CD4-positive, alpha-beta T cell (primary cell): Measurements from ENCODE around the gene SRRM1. TPM values are rescaled to one million over a fixed set of nuclear protein-coding genes. Genes with fewer than 3 reads are reported as not detected.

Experiments used
- ATAC-seq: fragments of 200-7000 bp; cut with Tn5 transposase; one replicate; pipeline ENCODE4 v1.10.0; 2022; ENCODE audit warnings: mild to moderate bottlenecking; ENCODE audit not compliant: poor library complexity
- CTCF ChIA-PET: fragments of 350-600 bp; sonication (Branson Sonifier 250); formaldehyde crosslinking; loops from one replicate; lab custom pipeline; 2021; ENCODE audit warnings: antibody characterized with exemption, inconsistent platforms; lab: Charles Lee
- POLR2A ChIA-PET: fragments of 350-600 bp; sonication (Branson Sonifier 250); formaldehyde crosslinking; loops from one replicate; lab custom pipeline; 2021; ENCODE audit warnings: antibody characterized with exemption, inconsistent platforms; lab: Charles Lee
- DNase-seq, 14 experiments: peaks; one replicate each; pipeline ENCODE4 v3.0.0-alpha.2; 2013 to 2020; ENCODE audit warnings: mixed read lengths in 2 of 14
- H3K27ac ChIP-seq, 2 donors: one replicate each; pipeline versions ENCODE4 v1.5.1 to v1.7.0; 2013; ENCODE audit warnings: low read length in 2 of 2, low read depth in 1 of 2, mild to moderate bottlenecking in 1 of 2
- H3K27me3 ChIP-seq, 2 experiments: 1 replicate in 1 of 2; 2 replicates in 1 of 2; pipeline versions ENCODE4 v1.6.1 to v1.7.0; 2013; ENCODE audit warnings: low read length in 2 of 2, control low read depth in 1 of 2, mild to moderate bottlenecking in 1 of 2, moderate library complexity in 1 of 2; ENCODE audit not compliant: insufficient read depth in 2 of 2, control insufficient read depth in 1 of 2
- H3K36me3 ChIP-seq: one replicate; pipeline ENCODE4 v1.6.1; 2013; ENCODE audit warnings: low read length, control low read depth; ENCODE audit not compliant: insufficient read depth
- H3K4me1 ChIP-seq: one replicate; pipeline ENCODE4 v1.6.1; 2013; ENCODE audit warnings: low read length, control low read depth; ENCODE audit not compliant: insufficient read depth
- H3K4me3 ChIP-seq: one replicate; pipeline ENCODE4 v1.5.1; 2013; ENCODE audit warnings: mild to moderate bottlenecking, low read length, moderate library complexity
- H3K9me3 ChIP-seq, 2 experiments: 1 replicate in 1 of 2; 2 replicates in 1 of 2; pipeline versions ENCODE4 v1.6.1 to v1.7.0; 2013; ENCODE audit warnings: low read length in 2 of 2, mild to moderate bottlenecking in 2 of 2, control low read depth in 1 of 2, moderate library complexity in 1 of 2; ENCODE audit not compliant: control insufficient read depth in 1 of 2, insufficient read depth in 1 of 2
- H3K27ac Mint-ChIP-seq: one replicate; pipeline ENCODE4 v1.8.0; 2020; ENCODE audit warnings: mixed read lengths
- H3K27me3 Mint-ChIP-seq: one replicate; pipeline ENCODE4 v1.8.0; 2021; ENCODE audit warnings: mixed read lengths
- H3K36me3 Mint-ChIP-seq: one replicate; pipeline ENCODE4 v1.8.0; 2021; ENCODE audit warnings: low read depth, mixed read lengths
- H3K4me1 Mint-ChIP-seq: one replicate; pipeline ENCODE4 v1.8.0; 2021; ENCODE audit warnings: low read depth, mixed read lengths
- H3K4me3 Mint-ChIP-seq: one replicate; pipeline ENCODE4 v1.8.0; 2020; ENCODE audit warnings: mild to moderate bottlenecking, mixed read lengths
- H3K9me3 Mint-ChIP-seq: one replicate; pipeline ENCODE4 v1.8.0; 2020; ENCODE audit warnings: mixed read lengths
- CTCF ChIP-seq: fragments of 200-600 bp; IDR thresholded peaks from one replicate; pipeline ENCODE4 v1.8.0; 2022; ENCODE audit warnings: antibody characterized with exemption, mild to moderate bottlenecking
- intact Hi-C, 2 experiments: fragments of 100-400 bp; cut with DNase I in 1 of 2; cut with micrococcal nuclease in 1 of 2; formaldehyde crosslinking; loops; one replicate each; pipeline versions ENCODE4 v1.15.1 to v1.9.0; 2023 to 2025; cut with DNase I, micrococcal nuclease
- total RNA-seq, 174 experiments: library from RNA in 2 of 174; stranded (reverse) in 2 of 174; gene quantifications; one replicate each; pipeline ENCODE4 v1.2.3 and lab custom pipeline; 2021 to 2026

SRRM1 gene
- total RNA-seq, 2 experiments from 2014 or later = 338 to 360 TPM

- no peak for TF ChIP-seq CTCF
- H3K36me3 ChIP-seq = no peaks in the 10 kb centered on the region
- H3K4me1 Mint-ChIP-seq = no peaks in the 10 kb centered on the region
- no peak overlapping the region for H3K4me3 Mint-ChIP-seq
- H3K27ac ChIP-seq = no peak overlapping the region
- ChIA-PET CTCF (interaction anchor here (0.6 to 3.7 kb wide), 17 partner anchors 11 to 489 kb away, joined by 3 to 58 read pairs (median 4); partner anchors contain the start of gene CLIC4), POLR2A (interaction anchor here (0.6 to 2.6 kb wide), 5 partner anchors 23 to 147 kb away, joined by 3 to 13 read pairs (median 3); partner anchors contain the start of gene CLIC4)
- H3K27ac Mint-ChIP-seq = no peak overlapping the region
- no peaks in the 10 kb centered on the region for H3K4me1 ChIP-seq
- H3K9me3 Mint-ChIP-seq = no peaks in the 10 kb centered on the region
- intact Hi-C loops = loop anchor here (2.0 kb wide), 2 partner anchors 57 to 143 kb away; partner anchors contain the start of gene CLIC4 (in 1 of the 2)
- no peaks in the 10 kb centered on the region for H3K27me3 Mint-ChIP-seq
- no peak overlapping the region for H3K4me3 ChIP-seq
- H3K36me3 Mint-ChIP-seq = no peaks in the 10 kb centered on the region
- no peaks in the 10 kb centered on the region for H3K27me3 ChIP-seq
- no peaks in the 10 kb centered on the region for H3K9me3 ChIP-seq
- ATAC-seq (no peak), DNase-seq (no peak)
These were observed 44.9 kb downstream of the SRRM1 start for GRCh38 chr1:24688033-24688432.

- H3K4me1 ChIP-seq = no peaks in the 10 kb centered on the region
- intact Hi-C loops = loop anchor here (2.0 kb wide), 2 partner anchors 56 to 142 kb away; partner anchors contain the start of gene CLIC4 (in 1 of the 2)
These were observed 45.6 kb downstream of the SRRM1 start for GRCh38 chr1:24688621-24689195.

GRCh38 chr1:24691051-24691450 lies 47.9 kb downstream of the SRRM1 start:
- ATAC-seq = no peak
- H3K36me3 Mint-ChIP-seq = no peaks in the 10 kb centered on the region
- intact Hi-C loops = loop anchor here in 1 of 2 experiments (10.0 kb wide), 1 partner anchor 514 kb away; no protein-coding TSS in a partner anchor

More at GRCh38 chr1:24688621-24689195, 45.6 kb downstream of the SRRM1 start:
- Histone ChIP-seq H3K4me3 (no peak overlapping the region), H3K27me3 (no peaks in the 10 kb centered on the region), H3K9me3 (no peaks in the 10 kb centered on the region), H3K36me3 (no peaks in the 10 kb centered on the region), H3K27ac (no peak overlapping the region)
- H3K27me3 Mint-ChIP-seq = no peaks in the 10 kb centered on the region
- POLR2A ChIA-PET = interaction anchor here (0.6 to 2.6 kb wide), 5 partner anchors 23 to 146 kb away, joined by 3 to 13 read pairs (median 3); partner anchors contain the start of gene CLIC4
- CTCF ChIA-PET = interaction anchor here (0.6 to 3.7 kb wide), 18 partner anchors 11 to 490 kb away, joined by 3 to 58 read pairs (median 4); partner anchors contain the start of gene CLIC4
- no peak overlapping the region for H3K4me3 Mint-ChIP-seq
- H3K36me3 Mint-ChIP-seq = no peaks in the 10 kb centered on the region
- H3K9me3 Mint-ChIP-seq = no peaks in the 10 kb centered on the region
- H3K27ac Mint-ChIP-seq = no peak overlapping the region
- no peaks in the 10 kb centered on the region for H3K4me1 Mint-ChIP-seq
- DNase-seq (peak; percentile 26 to 76 (median 49)), ATAC-seq (peak; percentile 65)
- peak; percentile 87 for TF ChIP-seq CTCF

More at GRCh38 chr1:24691051-24691450, 47.9 kb downstream of the SRRM1 start:
- H3K27me3 ChIP-seq = no peaks in the 10 kb centered on the region
- Mint-ChIP-seq H3K27ac (no peak overlapping the region), H3K9me3 (no peaks in the 10 kb centered on the region), H3K4me3 (no peak overlapping the region), H3K4me1 (no peaks in the 10 kb centered on the region), H3K27me3 (no peaks in the 10 kb centered on the region)
- CTCF ChIA-PET = interaction anchor here (0.7 kb wide), 1 partner anchor 679 kb away, joined by 3 read pairs; no protein-coding TSS in a partner anchor
- H3K9me3 ChIP-seq = no peaks in the 10 kb centered on the region
- POLR2A ChIA-PET = no interaction called here
- no peaks in the 10 kb centered on the region for H3K36me3 ChIP-seq
- no peak for TF ChIP-seq CTCF
- H3K4me3 ChIP-seq = no peak overlapping the region
- DNase-seq = no peak
- H3K4me1 ChIP-seq = peaks cover 13% of the 10 kb centered on the region
- H3K27ac ChIP-seq = no peak overlapping the region
